T-helper 1 cell (primary cell): Measurements from ENCODE around the gene SKAP1.
"Not testable (repeated sequence)": the region's sequence is repeated elsewhere in the genome, so short reads cannot be mapped to it uniquely, and the experiment has no call there.

Experiments
- DNase-seq, 5 donors: peaks; one replicate each; pipeline ENCODE4 v3.0.0-alpha.2; 2012 to 2020

The SKAP1 gene

DNA sequence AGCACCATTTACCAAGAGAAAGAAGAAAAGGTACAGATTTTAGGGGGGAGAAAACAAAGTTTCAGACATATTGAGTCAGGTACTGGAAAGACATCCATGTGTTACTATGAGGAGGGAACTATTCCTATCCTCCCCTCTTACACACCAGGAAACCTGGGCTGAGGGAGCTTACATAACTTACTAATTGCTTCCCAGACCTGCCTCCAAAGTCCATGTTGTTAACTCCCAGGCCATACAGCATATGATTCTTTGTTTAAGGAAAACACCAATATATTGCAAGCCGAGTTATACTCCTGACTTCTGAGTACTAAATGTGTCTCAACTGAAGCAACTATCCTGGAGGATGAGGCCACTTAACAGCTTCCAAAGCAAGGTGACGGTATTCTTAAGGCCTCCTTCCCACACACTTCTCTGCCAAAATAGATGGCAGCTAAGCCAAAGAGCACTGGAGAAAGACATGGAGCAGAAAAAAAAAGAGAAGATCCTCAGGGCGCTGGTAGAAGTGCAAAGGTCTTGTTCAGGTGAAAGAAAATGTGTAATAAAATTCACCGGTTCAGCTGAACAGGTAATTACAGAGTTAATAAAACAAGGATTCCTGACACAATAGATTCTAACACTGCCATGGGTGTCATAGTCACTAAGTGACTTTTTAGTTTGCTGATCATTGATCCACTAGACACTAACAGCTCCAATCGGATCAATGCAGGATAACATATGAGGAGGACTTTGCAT, 151.1 kb downstream of the SKAP1 start:
- DNase-seq = no peak

GRCh38 chr17:48276776-48277175, 153.2 kb downstream of the SKAP1 start:
- DNase-seq = no peak

- no peak for DNase-seq
Measured at GRCh38 chr17:48270899-48271298, 159.1 kb downstream of the SKAP1 start.

DNA sequence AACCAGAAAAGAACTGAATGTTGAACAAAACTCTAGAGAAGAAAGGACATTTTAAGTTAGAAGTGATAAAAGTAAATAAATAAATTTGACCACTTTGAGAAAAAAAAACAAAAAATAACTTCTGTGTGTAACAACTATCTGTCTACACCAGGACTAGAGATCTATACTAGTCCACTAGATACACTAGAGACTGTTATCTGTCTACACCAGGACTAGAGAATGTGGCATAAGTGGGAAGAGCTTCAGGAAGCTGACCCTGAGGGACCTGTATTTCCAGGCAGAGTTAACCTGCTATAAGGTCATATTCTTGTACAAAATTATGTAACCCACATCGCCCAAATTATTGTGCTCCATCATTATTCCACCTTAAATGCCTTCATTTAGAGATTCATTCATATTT, 160.8 kb downstream of the SKAP1 start:
- DNase-seq = no peak

DNA sequence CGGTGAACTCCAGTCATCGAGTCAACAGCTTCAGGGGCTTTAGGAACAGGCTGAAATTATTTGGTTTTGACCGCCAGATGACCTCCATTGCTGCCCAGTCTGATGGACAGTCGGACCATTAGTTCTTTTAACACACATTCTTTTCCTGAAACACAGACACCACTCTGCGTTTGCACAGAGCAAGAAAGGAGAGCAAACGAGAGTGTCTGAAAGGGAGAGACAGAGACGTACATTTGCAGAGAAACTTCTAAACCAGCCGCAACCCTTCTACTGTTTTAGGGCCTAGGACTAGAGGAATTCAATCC, 166.3 kb downstream of the SKAP1 start:
- DNase-seq = no peak

GRCh38 chr17:48262982-48263730, 166.9 kb downstream of the SKAP1 start:
- DNase-seq = no peak

DNA sequence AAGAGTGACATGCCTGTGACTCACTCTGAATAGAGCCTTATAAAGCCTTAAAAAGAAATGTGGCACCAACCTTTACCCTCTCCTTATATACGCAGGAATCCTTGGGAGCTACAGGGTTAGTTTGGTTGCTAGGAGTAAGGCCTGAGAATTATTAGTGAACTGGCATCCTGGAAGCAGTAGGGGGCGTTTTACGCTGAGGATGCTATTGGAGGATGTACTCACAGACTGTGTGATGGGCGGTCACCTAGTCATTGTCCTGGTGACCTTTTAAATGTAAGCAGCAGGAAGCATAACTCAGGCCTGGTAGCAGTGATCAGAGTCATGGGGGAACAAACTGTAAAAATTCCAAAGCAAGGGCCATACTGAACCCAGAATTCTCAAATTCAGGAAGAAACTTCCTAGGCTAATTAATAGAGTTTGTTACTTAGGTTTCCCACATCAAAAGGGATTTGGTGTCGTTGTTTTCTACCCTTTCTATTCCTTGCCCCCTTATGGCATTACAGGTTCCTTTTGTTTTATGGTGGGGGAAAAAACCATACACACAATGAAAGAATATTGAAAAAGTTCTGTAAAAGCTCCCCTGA, 168.6 kb downstream of the SKAP1 start:
- DNase-seq = no peak

GRCh38 chr17:48259694-48260291, 170.2 kb downstream of the SKAP1 start:
- no peak for DNase-seq

DNA sequence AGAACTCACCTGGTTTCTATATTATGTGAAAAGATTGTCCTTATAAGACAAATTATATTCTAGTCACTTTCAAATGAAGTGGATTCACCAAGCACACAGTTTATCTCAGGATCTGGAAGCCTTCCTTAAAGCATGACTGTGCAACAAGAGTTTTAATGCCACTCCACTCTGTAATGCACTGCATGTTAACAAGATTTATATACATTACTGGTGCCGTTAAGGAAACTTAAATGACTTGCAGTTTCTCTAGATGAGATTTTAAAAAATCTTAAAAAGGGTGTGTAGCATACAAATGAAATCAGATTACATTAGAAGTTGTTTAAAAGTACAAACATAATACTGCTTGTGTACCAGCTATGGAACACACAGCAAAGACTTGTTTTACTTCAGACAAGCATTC, 171.7 kb downstream of the SKAP1 start:
- DNase-seq = no peak

- no peak for DNase-seq
Measured at GRCh38 chr17:48255759-48256158, 174.3 kb downstream of the SKAP1 start.

- DNase-seq = no peak
Measured at GRCh38 chr17:48254896-48255295, 175.1 kb downstream of the SKAP1 start.

DNA sequence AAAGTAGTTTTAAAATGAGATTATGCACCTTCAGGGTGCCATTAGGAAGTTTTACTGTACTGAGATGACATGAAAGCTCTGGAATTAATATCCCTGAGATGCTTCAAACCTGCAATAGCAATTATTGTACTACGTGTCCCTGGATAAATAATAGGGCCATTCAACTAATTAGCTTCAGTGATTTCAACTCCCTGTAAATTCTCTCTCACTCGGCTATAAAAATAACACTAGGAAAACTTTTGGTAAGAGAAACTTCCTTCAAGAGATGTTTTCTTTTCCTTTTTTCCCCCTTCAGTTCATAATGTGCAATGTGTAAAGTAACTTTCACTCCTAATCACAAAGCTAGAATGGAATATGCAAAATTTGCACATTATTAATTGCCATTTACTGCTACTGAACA, 176.0 kb downstream of the SKAP1 start:
- DNase-seq = no peak

- no peak for DNase-seq
Measured at GRCh38 chr17:48251950-48252349, 178.1 kb downstream of the SKAP1 start.

- DNase-seq = no peak
Measured at GRCh38 chr17:48250949-48251348, 179.1 kb downstream of the SKAP1 start.

DNA sequence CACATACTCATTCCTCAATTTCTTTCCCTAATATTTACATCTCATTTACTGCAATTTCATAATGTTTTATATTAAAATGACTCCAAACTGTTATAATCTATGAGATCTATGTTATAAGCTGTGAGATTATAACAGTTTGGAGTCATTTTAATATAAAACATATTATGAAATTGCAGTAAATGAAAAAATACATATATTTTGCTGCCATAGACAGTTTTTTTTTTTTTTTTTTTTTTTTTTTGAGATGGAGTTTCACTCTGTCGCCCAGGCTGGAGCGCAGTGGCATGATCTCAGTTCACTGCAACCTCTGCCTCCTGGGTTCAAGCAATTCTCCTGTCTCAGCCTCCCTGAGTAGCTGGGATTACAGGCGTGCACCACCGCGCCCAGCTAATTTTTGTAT, 180.0 kb downstream of the SKAP1 start:
- DNase-seq = not testable (repeated sequence)

- no peak for DNase-seq
Measured at GRCh38 chr17:48247603-48248002, 182.4 kb downstream of the SKAP1 start.

GRCh38 chr17:48247038-48247437, 183.0 kb downstream of the SKAP1 start:
- DNase-seq = no peak

GRCh38 chr17:48246612-48247011, 183.4 kb downstream of the SKAP1 start:
- DNase-seq = no peak

DNA sequence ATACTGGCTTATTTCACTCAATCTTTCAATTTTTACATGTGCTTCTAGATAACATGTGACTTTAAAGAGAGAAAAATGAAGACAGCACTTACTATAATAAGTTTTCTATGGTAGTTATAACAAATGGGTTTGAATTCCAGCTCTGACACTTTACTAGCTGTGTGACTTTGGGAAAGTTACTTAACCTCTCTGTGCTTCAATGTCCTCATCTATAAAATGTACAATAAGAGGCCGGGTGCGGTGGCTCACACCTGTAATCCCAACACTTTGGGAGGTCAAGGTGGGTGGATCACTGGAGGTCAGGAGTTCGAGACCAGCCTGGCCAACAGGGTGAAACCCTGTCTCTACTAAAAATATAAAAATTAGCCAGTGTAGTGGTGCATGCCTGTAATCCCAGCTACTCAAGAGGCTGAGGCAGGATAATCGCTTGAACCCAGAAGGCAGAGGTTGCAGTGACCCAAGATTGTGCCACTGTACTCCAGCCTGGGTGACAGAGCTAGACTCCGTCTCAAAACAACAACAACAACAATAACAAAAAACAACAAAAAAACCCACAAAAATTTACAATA, 184.5 kb downstream of the SKAP1 start:
- DNase-seq = not testable (repeated sequence)

DNA sequence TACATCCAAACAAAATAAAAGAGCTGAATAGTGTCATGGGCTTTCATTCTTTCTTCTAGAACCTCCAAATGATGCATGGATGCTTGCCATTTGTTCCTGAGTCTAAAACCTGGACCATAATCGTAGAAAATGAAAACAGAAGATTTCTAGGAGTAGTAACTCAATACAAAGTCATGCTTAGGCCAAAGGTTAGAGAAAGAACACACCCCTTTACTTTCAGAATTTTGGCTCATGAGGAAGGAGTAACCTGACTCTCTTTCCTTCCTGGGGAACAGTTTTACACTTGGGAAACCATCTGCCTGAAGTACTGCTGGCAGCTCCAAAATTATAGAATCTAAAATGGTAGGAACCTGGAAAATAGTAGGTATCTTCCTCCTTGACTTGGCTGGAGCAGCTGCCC, 185.2 kb downstream of the SKAP1 start:
- DNase-seq = no peak

GRCh38 chr17:48244121-48244711, 185.8 kb downstream of the SKAP1 start:
- DNase-seq = no peak

DNA sequence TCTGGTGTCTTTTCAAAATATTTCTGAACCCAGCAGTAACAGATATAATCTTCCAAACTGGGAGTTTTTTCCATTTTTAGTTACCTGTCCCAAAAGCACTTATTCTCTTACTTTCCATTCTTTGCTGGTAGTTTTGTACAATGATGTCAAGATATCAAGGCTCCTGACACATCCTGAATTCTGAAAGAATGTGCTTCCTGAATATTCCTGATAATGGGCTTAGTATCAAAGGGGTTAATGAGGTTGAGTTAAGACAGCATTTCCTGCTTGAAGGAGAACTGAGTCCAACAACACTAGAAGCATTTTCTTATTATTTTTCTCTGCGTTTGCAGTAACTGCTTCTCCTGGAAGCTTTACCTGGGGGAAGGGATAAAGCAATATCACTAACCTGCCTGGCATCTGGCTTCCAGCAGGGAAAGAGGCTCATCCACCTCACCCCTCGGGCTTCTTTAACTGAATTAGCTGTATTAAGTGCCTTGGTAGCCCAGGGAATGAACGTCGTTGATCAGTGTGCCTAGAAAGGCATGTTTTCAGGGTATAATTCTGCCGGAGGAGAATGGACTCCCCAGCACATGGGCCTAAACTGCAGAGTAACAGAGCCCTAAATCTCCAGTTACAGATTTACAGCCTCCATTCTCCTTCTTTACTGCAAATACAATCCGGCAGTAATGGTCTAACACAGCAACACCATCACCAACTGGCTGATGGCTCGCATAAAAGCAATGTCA, 188.1 kb downstream of the SKAP1 start:
- no peak for DNase-seq
